Activated naive CD4-positive, alpha-beta T cell treated with anti-CD3 and anti-CD28 coated beads, Interleukin-2, amount 10 ng/mL, durations not matched to agents 7 days and 5 days (primary cell): ENCODE results near the gene ZNF202.

Experiments used
- CTCF ChIA-PET: fragments of 350-600 bp; sonication (Branson Sonifier 250); formaldehyde crosslinking; loops from one replicate; lab custom pipeline; 2021; ENCODE audit warnings: antibody characterized with exemption; lab: Charles Lee
- DNase-seq: peaks from one replicate; pipeline ENCODE4 v3.0.0-alpha.2; 2020
- H3K27ac Mint-ChIP-seq: one replicate; pipeline ENCODE4 v1.8.0; 2021; ENCODE audit warnings: mild to moderate bottlenecking, moderate library complexity, mixed read lengths
- H3K27me3 Mint-ChIP-seq: one replicate; pipeline ENCODE4 v1.8.0; 2021; ENCODE audit warnings: mild to moderate bottlenecking, mixed read lengths
- H3K36me3 Mint-ChIP-seq: one replicate; pipeline ENCODE4 v1.8.0; 2021; ENCODE audit warnings: mixed read lengths
- H3K4me1 Mint-ChIP-seq: one replicate; pipeline ENCODE4 v1.8.0; 2021; ENCODE audit warnings: mixed read lengths
- H3K4me3 Mint-ChIP-seq: one replicate; pipeline ENCODE4 v1.8.0; 2021; ENCODE audit warnings: mild to moderate bottlenecking, moderate library complexity, mixed read lengths
- H3K9me3 Mint-ChIP-seq: one replicate; pipeline ENCODE4 v1.8.0; 2021; ENCODE audit warnings: mixed read lengths

The ZNF202 gene

DNA sequence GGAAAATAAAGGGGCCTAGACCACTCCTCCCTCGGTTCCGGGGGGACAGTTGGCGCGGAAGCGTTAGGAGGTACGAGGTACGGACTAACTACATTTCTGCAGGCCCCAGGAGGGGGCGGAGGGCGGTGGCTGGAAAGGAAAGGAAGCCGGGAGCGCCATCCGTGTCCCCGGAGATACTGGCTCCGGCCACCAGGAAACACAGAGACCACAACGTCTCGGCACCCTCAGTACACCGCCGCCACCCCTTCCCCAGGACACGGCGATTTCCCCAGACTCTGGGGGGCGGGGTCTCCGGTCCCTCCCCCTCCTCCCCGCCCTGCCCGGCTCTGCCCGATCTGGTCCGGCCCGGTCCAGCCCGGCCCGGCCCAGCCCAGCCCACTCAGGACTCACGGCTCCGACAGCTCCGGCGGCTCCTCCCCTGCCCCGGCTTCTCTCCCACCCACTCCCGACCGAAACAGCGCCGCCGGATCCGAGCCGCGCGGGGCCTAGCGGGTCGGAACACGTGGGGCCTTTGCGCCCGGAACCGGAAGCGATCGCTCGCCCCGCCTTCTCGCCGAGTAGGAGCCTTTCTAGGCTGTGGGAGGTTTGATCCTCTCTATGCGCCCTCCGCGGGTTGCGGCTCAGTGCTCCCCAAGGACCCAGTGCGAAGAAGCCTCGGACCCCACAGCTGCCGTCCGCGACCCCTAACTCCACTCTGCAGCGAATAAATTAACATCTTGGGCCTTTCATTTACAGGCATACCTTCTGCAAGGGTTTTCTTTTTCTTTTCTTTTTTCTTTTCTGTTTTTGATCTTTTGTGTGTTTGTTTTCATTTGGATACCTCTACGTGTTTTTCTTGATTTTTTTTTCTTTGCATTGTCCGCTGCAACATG is at the start of gene ZNF202:
Gene ZNF202, minus strand, starts transcription at position 502 of the 872 bp plus-strand sequence. CDS start 10,772 bp downstream, outside the sequence.
- Mint-ChIP-seq H3K4me1 (peaks cover 39% of the 10 kb centered on the region), H3K9me3 (no peaks in the 10 kb centered on the region), H3K4me3 (peak within 1 kb of the TSS; percentile 81), H3K36me3 (peaks cover 20% of the 10 kb centered on the region), H3K27ac (peak within 1 kb of the TSS; percentile 83), H3K27me3 (peaks cover 6% of the 10 kb centered on the region)
- DNase-seq, result peak; percentile 94
- CTCF ChIA-PET, result no interaction called here

DNA sequence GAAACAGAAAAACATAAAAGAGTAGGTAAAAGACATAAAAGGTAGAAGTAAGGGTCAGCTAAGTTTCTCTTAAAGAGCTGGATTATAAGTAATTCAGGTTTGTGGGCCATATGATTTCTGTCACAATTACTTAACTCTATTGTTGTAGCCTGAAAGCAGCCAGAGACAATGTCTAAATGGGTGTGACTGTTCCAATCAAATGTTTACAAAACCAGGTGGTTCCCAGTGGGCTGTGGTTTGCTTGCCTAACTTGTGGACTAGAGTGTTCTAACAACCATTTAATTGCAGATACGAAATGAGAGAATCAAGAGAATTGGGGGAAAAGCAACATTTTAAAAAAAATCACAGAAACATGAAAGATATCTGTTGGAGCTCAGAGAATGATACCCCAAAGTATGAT is 42.1 kb upstream of the ZNF202 start:
- no peak overlapping the region for H3K4me3 Mint-ChIP-seq
- DNase-seq, result no peak
- no peaks in the 10 kb centered on the region for H3K9me3 Mint-ChIP-seq
- H3K27me3 Mint-ChIP-seq, result no peaks in the 10 kb centered on the region
- CTCF ChIA-PET, result no interaction called here
- H3K36me3 Mint-ChIP-seq, result no peaks in the 10 kb centered on the region
- no peak overlapping the region for H3K27ac Mint-ChIP-seq
- H3K4me1 Mint-ChIP-seq, result no peaks in the 10 kb centered on the region

DNA sequence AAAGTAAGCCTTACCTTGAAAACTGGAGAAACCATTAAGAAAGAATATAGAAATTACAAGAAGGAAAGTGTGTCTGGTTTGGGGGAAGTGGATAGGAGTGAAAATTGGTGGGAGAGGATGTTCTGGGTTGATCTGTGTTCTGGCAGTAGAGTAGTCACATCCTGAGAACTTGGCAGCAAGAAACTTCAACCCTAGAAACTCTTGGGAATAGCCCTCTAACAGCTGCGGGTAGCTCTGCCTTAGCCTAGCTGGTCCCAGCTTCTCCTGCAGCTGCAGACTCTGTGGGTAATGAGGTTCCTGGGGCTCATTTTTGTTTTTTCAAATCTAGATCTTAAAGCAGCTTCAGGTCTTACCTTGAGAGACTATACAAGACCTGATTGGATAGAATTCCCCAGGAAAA is 37.1 kb upstream of the ZNF202 start:
- Mint-ChIP-seq H3K36me3 (no peaks in the 10 kb centered on the region), H3K27ac (no peak overlapping the region), H3K4me1 (no peaks in the 10 kb centered on the region), H3K4me3 (no peak overlapping the region), H3K27me3 (no peaks in the 10 kb centered on the region), H3K9me3 (no peaks in the 10 kb centered on the region)
- CTCF ChIA-PET, result no interaction called here
- DNase-seq, result no peak

DNA sequence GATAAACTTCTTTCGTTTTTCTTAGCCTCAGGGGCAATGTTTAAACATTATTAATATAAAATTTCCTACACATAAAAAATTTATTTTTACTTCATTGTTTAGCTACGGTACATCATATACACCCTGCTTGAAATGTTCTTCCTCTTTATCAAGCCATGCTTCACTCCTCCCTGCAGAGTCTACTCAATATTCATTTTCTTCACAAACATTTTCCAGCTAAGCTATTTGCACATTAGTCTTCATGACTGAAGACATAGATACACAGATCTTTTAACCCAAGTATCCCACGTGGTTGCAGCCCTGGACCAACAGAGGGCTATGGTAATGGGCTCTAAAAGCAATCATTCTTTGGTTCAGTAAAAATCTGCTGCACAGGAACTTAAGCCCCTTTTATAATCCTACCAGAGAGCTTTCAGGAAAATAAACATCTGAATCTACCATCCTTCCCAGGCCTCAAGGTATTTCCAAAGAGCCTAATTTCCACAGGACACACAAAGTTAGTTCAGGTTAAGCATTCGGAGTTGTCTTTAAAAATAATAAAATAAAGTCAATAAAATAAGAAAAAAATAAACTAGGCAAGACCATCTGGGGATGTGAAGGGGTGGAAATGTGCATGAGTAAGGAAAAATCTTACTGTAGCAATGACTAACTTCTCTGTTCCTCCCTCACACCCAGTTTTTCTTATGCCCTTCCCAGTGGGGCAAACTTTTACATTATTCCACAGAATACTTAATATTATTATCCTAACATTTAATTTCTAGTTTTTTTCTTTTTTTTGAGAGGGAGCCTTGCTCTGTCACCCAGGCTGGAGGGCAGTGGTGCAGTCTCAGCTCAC is 34.5 kb upstream of the ZNF202 start:
- no peaks in the 10 kb centered on the region for H3K4me1 Mint-ChIP-seq
- H3K27me3 Mint-ChIP-seq, result no peaks in the 10 kb centered on the region
- DNase-seq, result no peak
- no peak overlapping the region for H3K27ac Mint-ChIP-seq
- CTCF ChIA-PET, result interaction anchor here (1.3 kb wide), 1 partner anchor 10 kb away, joined by 3 read pairs; no protein-coding TSS in a partner anchor
- H3K4me3 Mint-ChIP-seq, result no peak overlapping the region
- H3K36me3 Mint-ChIP-seq, result no peaks in the 10 kb centered on the region
- H3K9me3 Mint-ChIP-seq, result no peaks in the 10 kb centered on the region

DNA sequence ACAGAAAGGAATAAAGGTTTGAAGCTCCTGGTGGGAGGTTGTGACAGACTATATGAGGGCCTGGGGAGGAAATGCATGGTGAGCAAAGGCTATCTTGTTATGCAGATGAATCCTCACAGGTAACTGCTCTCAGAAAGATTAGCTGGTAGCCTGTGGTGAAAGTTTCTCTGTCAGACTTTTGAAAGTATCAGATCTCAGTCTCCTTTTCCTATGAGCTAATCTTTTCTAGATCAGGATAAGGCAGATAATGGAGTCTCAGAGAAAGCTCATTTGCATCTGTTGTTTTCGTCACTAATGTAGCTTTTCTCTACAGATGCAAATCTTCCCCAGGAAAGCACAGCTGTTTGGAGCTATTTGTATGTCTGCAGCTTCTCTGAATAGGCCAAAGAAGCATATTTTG is 33.8 kb upstream of the ZNF202 start:
- H3K36me3 Mint-ChIP-seq, result no peaks in the 10 kb centered on the region
- CTCF ChIA-PET, result interaction anchor here (1.3 kb wide), 1 partner anchor 9 kb away, joined by 3 read pairs; no protein-coding TSS in a partner anchor
- H3K9me3 Mint-ChIP-seq, result no peaks in the 10 kb centered on the region
- no peaks in the 10 kb centered on the region for H3K4me1 Mint-ChIP-seq
- H3K27me3 Mint-ChIP-seq, result no peaks in the 10 kb centered on the region
- DNase-seq, result no peak
- no peak overlapping the region for H3K4me3 Mint-ChIP-seq
- no peak overlapping the region for H3K27ac Mint-ChIP-seq

DNA sequence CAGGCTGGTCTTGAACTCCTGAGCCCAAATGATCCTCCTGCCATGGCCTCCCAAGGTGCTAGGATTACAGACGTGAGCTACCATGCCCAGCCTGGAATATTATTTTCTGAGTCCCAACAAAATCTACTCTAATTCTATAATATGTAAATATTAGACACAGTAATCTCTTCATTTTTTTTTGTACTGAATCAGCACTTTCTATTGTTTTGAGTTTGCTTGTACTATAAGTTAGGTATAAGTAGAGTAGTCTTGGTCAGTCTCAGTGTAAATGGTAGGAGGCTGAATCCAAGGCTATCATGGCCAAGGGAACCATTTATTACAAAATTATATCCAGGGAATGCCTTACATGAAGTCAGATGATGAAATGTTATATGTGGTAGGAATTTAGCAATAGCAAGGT is 32.5 kb upstream of the ZNF202 start:
- H3K27ac Mint-ChIP-seq, result no peak overlapping the region
- H3K4me3 Mint-ChIP-seq, result no peak overlapping the region
- H3K4me1 Mint-ChIP-seq, result no peaks in the 10 kb centered on the region
- no peaks in the 10 kb centered on the region for H3K36me3 Mint-ChIP-seq
- CTCF ChIA-PET, result no interaction called here
- no peaks in the 10 kb centered on the region for H3K9me3 Mint-ChIP-seq
- DNase-seq, result no peak
- H3K27me3 Mint-ChIP-seq, result no peaks in the 10 kb centered on the region

DNA sequence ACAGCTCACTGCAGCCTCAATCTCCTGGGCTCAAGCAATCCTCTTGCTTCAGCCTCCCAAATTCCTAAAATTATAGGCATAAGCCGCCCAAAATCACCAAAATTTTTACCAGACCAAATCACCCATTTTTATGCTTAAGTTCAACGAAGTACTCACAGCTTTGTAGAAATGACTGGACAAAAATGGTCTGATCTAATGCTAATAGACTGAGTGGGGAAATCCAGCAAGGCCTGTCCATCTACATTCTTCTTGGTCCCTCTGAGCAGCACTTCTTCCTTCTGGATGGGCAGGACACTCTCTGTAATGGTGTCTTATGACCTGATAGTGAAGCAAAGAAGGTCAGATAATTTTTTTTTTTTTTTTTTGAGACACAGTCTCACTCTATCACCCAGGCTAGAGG is 31.6 kb upstream of the ZNF202 start:
- Mint-ChIP-seq H3K27me3 (no peaks in the 10 kb centered on the region), H3K9me3 (no peaks in the 10 kb centered on the region), H3K4me3 (no peak overlapping the region), H3K36me3 (no peaks in the 10 kb centered on the region), H3K4me1 (no peaks in the 10 kb centered on the region), H3K27ac (no peak overlapping the region)
- DNase-seq, result no peak
- CTCF ChIA-PET, result no interaction called here

DNA sequence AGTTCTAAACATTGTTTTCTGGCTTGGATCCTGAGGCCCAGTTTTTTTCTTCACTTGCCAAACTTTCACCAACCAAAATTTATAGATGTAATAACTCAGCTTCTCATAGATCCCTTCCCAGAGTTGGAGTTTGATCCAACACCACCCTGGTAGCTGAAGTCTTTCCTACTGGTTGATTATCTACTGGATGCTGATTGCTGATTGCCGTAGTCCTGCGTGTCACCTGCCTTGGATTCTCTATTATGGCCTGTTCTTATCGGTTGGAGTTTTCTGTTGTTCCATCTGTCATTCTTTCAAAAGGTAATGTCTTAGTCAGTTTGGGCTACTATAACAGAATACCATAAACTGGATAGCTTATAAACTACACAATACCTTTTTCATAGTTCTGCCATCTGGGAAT is 30.2 kb upstream of the ZNF202 start:
- H3K27me3 Mint-ChIP-seq, result no peaks in the 10 kb centered on the region
- no peak overlapping the region for H3K27ac Mint-ChIP-seq
- no peak overlapping the region for H3K4me3 Mint-ChIP-seq
- CTCF ChIA-PET, result no interaction called here
- no peak for DNase-seq
- H3K36me3 Mint-ChIP-seq, result no peaks in the 10 kb centered on the region
- H3K9me3 Mint-ChIP-seq, result no peaks in the 10 kb centered on the region
- no peaks in the 10 kb centered on the region for H3K4me1 Mint-ChIP-seq

DNA sequence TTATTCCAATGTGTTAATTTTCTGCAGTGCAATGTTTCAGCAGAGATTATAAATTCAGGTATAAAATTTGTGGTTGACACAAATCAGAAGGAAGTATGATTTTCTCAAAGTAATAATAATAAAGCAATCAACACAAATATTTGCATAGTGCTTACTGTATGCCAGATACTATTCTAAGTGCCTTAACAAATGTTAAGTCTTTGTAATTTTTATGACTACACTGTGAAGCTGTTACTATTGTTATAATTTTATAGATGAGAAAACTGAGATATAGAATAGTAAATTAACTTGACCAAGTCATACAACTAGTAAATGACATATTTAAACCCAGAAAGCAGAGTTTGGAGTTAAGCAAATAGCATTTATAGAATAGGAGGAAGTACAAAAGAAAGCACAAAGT is 29.3 kb upstream of the ZNF202 start:
- Mint-ChIP-seq H3K27me3 (no peaks in the 10 kb centered on the region), H3K36me3 (no peaks in the 10 kb centered on the region), H3K27ac (no peak overlapping the region), H3K4me1 (no peaks in the 10 kb centered on the region), H3K9me3 (no peaks in the 10 kb centered on the region), H3K4me3 (no peak overlapping the region)
- DNase-seq, result no peak
- CTCF ChIA-PET, result no interaction called here

DNA sequence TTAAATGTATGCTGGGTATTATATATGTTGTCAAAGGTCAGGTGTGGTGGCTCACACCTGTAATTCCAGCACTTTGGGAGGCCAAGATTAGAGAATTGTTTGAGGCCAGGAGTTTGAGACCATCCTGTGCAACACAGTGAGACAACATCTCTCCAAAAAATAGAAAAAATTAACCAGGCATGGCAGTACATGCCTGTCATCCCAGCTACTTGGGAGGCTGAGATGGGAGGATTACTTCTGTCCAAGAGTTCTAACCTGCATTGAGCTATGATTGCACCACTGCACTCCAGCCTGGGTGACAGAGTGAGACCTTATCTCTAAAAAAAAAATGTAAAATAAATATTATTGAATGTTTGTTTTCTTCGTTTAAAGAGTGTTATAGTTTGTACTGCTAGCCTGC is 24.1 kb upstream of the ZNF202 start:
- DNase-seq, result no peak
- no peak overlapping the region for H3K27ac Mint-ChIP-seq
- peaks cover 9% of the 10 kb centered on the region for H3K9me3 Mint-ChIP-seq
- CTCF ChIA-PET, result no interaction called here
- no peaks in the 10 kb centered on the region for H3K36me3 Mint-ChIP-seq
- no peaks in the 10 kb centered on the region for H3K4me1 Mint-ChIP-seq
- H3K4me3 Mint-ChIP-seq, result no peak overlapping the region
- H3K27me3 Mint-ChIP-seq, result peaks cover 6% of the 10 kb centered on the region

DNA sequence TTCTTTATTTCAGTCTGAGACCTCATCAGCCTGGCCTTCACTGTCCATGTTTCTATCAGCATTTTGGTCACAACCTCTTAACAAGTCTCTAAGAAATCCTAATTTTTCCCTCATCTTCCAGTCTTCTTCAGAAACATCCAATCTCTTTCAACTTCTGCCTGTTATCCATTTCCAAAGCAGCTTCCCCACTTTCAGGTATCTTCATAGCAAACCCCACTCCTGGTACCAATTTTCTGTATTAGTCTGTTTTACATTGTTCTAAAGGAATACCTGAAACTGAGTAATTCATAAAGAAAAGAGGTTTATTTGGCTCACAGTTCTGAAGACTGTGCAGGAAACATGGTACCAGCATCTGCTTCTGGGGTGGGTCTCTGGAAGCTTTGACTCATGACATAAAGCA is 21.0 kb upstream of the ZNF202 start:
- peaks cover 8% of the 10 kb centered on the region for H3K4me1 Mint-ChIP-seq
- peaks cover 3% of the 10 kb centered on the region for H3K36me3 Mint-ChIP-seq
- CTCF ChIA-PET, result no interaction called here
- H3K27ac Mint-ChIP-seq, result no peak overlapping the region
- H3K9me3 Mint-ChIP-seq, result peaks cover 9% of the 10 kb centered on the region
- DNase-seq, result no peak
- no peak overlapping the region for H3K4me3 Mint-ChIP-seq
- peaks cover 6% of the 10 kb centered on the region for H3K27me3 Mint-ChIP-seq

DNA sequence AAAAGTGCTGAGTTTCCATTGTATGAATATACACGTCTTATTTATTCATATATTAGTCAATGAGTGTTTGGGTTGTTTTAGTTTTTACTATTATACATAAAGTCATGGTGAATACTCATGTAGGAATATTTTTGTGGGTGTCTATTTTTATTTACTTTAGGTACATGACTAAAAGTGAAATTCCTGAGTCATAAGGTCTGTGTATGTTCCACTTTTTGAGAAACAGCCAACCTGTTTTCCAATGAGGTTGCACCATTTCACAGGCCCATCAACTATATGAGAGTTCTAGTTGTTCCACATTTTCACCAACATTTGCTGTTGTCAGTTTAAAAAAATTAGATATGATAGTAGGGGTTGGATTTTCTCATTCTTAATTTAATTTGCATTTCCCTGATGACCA is 19.4 kb upstream of the ZNF202 start:
- no peak overlapping the region for H3K4me3 Mint-ChIP-seq
- DNase-seq, result no peak
- peaks cover 14% of the 10 kb centered on the region for H3K27me3 Mint-ChIP-seq
- CTCF ChIA-PET, result no interaction called here
- peaks cover 9% of the 10 kb centered on the region for H3K9me3 Mint-ChIP-seq
- peaks cover 3% of the 10 kb centered on the region for H3K36me3 Mint-ChIP-seq
- peaks cover 17% of the 10 kb centered on the region for H3K4me1 Mint-ChIP-seq
- H3K27ac Mint-ChIP-seq, result no peak overlapping the region

DNA sequence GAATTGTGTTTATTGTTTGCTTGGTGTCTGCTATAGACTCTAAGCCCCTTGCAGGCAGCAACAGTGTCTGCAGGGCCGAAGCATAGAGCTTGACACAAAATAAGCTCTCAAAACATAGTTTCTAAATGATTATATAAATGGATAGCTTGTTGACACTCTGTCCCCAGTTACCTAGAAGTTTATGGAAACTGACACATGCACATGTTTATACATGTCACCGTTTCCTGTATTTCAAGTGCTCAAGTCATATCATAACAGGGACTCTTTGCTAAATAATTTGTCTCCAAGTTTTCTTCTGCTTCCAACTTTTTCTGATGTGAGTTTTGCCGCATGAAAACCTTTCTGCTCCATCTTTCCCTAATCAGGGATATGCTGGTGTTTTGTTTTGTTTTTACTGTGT is 16.5 kb upstream of the ZNF202 start:
- Mint-ChIP-seq H3K4me3 (no peak overlapping the region), H3K27ac (no peak overlapping the region), H3K9me3 (peaks cover 9% of the 10 kb centered on the region), H3K27me3 (peaks cover 14% of the 10 kb centered on the region), H3K36me3 (peaks cover 3% of the 10 kb centered on the region), H3K4me1 (peaks cover 46% of the 10 kb centered on the region)
- CTCF ChIA-PET, result no interaction called here
- no peak for DNase-seq

DNA sequence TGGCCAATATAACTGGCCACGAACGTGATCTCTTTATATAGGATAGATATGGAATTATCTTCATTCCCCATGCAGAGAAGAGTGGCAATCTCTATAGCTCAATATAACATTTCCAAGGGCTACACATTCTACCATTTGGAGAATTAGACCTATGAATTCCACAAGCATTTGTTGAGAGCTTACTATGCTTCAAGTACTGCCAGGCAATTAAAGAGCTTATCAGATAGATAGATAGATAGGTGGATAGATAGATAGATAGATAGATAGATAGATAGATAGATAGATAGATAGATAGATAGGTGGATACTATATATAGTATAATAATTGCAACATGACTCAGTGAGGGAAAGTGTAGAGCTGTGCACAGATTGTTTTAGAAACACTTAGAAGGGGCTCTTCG is 14.4 kb upstream of the ZNF202 start:
- Mint-ChIP-seq H3K27ac (no peak overlapping the region), H3K9me3 (no peaks in the 10 kb centered on the region), H3K4me3 (no peak overlapping the region), H3K4me1 (peaks cover 55% of the 10 kb centered on the region), H3K27me3 (peaks cover 22% of the 10 kb centered on the region), H3K36me3 (peaks cover 3% of the 10 kb centered on the region)
- DNase-seq, result no peak
- CTCF ChIA-PET, result no interaction called here

DNA sequence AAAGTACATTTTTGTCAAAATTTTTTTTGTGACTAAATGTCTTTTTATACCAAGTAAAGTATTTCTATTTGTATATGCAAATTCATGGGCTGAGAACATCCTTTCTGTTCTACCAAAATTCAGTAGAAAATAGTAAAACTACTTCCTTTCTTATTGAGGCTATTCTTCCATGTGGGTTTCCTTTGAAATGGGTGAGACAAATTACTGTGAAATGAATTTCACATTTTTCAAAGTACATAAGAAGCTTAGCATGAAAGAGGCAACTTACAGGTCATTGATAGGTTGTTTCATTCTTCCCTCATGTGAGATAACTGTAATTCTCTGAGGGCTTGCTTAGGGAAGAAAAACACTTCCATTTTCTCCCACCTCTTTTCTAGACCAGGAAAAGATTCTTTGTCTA is 13.9 kb upstream of the ZNF202 start:
- CTCF ChIA-PET, result no interaction called here
- Mint-ChIP-seq H3K27ac (no peak overlapping the region), H3K4me1 (peaks cover 55% of the 10 kb centered on the region), H3K27me3 (peaks cover 22% of the 10 kb centered on the region), H3K9me3 (no peaks in the 10 kb centered on the region), H3K4me3 (no peak overlapping the region), H3K36me3 (peaks cover 3% of the 10 kb centered on the region)
- no peak for DNase-seq
